ENCODE results near the gene MAML3.

The MAML3 gene

GRCh38 chr4:139921429-139922184 lies 232.4 kb downstream of the MAML3 start:
- no peak for DNase-seq (ENCODE audit: low read depth in 2 of 2)

GRCh38 chr4:139920486-139921002 lies 233.4 kb downstream of the MAML3 start:
- DNase-seq (ENCODE audit: low read depth in 2 of 2) = no peak

- DNase-seq (ENCODE audit: low read depth in 2 of 2) = no peak
Observed at GRCh38 chr4:139919521-139919920, 234.5 kb downstream of the MAML3 start.

- DNase-seq (ENCODE audit: low read depth in 2 of 2) = no peak
Observed at GRCh38 chr4:139919004-139919403, 235.0 kb downstream of the MAML3 start.

GRCh38 chr4:139918591-139918990 lies 235.4 kb downstream of the MAML3 start:
- no peak for DNase-seq (ENCODE audit: low read depth in 2 of 2)

GRCh38 chr4:139917896-139918295 lies 236.1 kb downstream of the MAML3 start:
- no peak for DNase-seq (ENCODE audit: low read depth in 2 of 2)

GRCh38 chr4:139916041-139916440 lies 237.9 kb downstream of the MAML3 start:
- DNase-seq (ENCODE audit: low read depth in 2 of 2) = no peak

DNA sequence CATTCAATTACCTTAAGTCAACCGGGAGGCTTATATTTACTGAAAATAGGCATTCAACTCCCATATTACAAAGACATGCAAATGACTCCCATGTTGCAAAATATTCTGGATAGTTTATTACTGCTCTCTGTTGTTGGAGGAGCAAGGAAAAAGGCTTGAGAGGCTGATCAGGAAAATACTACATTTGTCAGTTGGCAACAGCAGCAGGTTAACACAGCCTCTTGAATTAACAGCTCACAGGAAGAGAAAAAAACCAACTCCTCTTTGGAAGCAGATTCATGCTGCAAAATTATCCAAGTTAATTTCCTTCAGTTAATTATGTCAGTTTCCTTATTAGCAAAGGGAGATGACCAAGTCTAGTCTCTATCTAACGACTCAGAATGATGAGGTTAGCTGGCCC lies 238.9 kb downstream of the MAML3 start:
- DNase-seq (ENCODE audit: low read depth in 2 of 2) = no peak

DNA sequence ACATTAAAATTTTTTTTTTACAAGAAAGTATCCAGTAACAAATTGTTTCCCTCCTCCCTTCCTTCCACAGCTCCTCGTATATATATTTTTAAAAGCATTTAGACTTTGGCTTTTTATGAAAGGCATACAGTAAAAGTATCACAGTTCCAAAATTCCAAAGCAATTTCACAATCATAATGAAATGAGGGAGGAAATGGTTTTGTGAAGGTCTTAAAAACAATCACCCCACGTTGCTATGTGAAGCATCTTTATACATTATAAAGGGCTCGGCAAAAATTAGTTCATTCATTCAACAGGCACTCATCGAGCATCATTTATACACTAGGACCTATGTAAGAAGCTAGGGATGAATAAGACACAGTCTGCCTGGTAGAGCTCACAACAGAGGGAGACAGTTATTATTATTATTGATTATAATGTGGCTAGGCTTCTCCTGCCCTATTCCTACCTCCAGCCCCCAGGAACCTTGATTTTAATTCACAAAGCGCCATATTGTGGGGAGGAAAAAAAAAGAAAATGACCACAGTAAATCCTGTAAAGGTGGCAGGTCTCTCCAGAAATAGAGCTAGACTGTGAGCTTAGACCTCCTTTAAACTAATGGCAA lies 239.9 kb downstream of the MAML3 start:
- no peak for DNase-seq (ENCODE audit: low read depth in 2 of 2)

- DNase-seq (ENCODE audit: low read depth in 2 of 2) = no peak
Observed at GRCh38 chr4:139913398-139913990, 240.5 kb downstream of the MAML3 start.

DNA sequence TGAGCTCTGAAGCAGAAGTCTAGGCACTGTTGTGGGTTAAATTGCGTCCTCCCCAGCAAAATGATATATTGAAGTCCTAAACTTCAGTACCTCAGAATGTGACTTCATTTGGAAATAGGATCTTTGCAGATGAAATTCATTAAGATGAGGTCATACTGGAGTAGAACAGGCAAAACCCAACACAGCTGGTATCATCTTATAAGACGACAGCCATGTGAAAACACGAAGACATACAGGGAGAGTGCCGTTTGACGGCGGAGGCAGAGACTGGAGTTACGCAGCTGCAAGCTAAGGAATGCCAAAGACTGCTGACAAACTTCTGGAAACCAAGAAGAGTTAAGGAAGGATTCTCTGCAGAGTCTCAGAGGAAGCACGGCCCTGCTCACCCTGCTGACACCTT lies 241.5 kb downstream of the MAML3 start:
- DNase-seq (ENCODE audit: low read depth in 2 of 2) = no peak

DNA sequence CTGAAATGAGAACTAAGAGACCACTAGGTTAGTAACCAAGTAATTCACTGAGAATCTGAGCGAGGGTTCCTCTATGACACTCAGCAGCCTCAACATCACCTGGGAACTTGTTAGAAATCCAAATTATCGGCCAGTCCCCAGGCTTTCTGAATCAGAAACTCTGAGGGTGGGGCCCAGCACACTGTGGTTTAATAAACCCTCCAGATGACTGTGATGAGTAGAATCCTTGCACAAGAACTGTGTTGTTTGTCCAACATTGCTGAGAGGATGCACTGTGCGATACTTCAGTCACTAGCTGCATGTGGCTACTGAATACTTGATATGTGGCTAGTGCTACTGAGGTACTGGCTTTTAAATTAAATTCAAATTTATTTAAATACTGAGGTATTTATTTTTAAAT lies 243.9 kb downstream of the MAML3 start:
- DNase-seq (ENCODE audit: low read depth in 2 of 2) = no peak

DNA sequence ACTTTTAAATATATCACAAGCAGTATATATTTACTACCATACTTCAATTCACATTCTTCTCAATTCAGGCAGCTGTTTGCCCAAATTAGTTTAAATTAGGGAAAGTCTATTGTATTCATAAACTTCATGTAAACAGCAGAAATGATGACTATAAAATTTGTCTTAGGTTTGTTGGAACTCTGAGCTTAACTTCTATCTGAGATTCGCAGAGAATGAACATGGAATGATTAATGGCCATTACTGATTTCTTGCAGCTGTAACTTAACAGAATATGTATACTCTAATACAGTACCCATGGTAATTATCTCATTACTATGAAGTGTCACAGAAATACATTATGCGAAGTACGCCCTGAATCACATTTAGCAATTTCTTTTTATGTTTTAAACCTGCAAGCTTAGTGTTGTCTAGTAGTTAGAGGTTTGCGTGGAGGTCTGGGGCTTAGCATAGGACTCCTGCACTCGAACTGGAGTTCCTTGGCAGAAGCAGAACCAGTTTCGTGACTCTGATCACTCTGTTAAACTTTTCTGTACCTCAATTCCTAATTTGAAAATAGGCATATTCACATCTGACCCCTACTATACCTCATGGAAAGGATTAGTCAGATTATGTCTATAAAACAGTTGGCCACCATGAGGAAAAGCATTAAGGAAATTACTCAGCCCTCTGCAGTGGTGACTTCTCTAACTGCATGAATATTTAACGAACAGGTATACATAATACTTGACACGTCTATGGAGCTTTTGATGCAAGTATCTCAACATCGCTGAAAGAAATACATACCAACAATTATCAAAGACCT lies 245.1 kb downstream of the MAML3 start:
- no peak for DNase-seq (ENCODE audit: low read depth in 2 of 2)

DNA sequence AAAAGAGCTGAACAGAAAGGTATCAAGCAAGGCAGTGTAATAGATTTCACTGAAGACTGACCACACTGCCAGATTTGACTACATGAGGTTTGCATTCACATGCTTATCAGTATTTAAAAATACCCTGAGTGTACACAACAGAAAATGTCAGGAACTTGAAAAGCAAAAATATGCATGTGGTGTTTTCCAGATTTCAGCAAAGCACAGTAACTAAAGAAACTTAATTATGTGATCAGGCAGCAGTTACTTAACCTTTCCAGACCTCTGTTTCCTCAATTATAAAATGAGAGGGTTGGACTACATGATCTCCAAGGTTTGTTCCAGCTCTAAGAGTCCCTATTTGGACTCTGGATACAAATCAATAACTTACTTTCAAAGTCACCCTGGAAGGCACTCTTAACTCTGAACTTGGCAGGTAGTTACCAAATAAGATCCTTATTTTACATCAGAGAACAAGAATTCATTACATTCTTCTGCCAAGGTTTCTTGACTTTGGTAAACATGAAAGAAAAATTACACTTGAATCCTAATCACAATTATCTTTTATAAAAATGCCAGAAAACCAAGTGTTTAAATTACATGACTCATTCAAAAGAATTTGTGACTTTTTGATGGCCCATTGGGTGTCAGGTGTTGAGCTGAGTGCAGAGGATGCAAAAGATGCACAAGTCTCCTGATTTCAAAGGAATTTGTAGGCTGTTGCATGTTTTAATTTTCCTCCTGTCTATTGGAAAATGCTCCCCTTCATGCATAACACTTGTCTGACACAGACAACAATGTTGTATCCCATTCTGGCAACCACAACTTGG lies 246.8 kb downstream of the MAML3 start:
- no peak for DNase-seq (ENCODE audit: low read depth in 2 of 2)

DNA sequence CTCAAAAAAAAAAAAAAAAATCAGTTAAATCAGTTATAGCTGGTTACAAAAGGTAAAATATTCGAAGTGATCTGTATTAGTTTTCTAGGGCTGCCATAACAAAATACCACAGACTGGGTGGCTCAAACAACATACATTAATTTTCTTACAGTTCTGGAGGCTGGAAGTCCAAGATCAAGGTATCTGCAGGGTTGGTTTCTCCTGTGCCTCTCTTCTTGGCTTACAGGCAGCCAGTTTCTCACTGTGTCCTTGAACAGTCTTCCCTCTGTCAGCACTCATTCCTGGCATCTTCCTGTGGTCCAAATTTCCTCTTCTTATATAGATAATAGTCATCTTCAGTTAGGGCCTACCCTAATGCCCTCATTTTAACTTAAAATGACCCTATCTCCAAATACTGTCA lies 248.5 kb downstream of the MAML3 start:
- DNase-seq (ENCODE audit: low read depth in 2 of 2) = no peak

DNA sequence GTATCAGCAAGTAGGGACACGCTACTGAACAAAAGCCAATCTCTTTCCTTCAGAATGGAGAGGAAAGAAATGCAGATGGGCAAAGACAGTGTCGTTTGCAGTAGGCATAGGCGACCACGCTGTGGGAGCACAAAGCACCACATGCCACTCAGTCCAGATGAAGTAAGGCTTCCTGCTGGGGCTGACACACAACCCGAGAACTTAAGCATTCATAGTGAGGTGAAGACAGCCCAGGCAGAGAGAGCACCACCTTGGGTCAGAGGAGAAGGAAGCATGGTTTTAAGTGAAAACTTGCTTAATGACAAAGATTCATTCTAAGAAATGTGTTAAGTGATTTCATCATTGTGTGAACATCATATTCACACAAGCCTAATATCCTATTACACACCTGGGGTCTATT lies 249.6 kb downstream of the MAML3 start:
- no peak for DNase-seq (ENCODE audit: low read depth in 2 of 2)

DNA sequence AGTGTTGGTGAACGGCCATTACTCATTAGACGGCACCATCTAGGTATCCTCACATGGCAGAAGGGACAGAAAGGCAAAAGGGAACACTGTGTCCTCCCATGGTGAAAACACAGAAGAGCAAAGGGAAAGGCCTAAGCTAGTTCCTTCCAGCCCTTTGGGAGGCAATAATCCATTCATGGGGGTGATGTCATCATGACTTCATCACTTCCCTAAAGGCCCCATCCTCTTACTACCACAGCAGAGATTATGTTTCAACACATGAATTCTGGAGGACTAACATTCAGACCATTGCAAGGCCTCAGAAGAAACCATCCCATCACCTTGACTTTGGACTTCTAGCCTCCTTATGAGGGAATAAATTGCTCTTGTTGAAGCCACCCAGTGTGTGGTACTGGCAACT lies 250.1 kb downstream of the MAML3 start:
- no peak for DNase-seq (ENCODE audit: low read depth in 2 of 2)

DNA sequence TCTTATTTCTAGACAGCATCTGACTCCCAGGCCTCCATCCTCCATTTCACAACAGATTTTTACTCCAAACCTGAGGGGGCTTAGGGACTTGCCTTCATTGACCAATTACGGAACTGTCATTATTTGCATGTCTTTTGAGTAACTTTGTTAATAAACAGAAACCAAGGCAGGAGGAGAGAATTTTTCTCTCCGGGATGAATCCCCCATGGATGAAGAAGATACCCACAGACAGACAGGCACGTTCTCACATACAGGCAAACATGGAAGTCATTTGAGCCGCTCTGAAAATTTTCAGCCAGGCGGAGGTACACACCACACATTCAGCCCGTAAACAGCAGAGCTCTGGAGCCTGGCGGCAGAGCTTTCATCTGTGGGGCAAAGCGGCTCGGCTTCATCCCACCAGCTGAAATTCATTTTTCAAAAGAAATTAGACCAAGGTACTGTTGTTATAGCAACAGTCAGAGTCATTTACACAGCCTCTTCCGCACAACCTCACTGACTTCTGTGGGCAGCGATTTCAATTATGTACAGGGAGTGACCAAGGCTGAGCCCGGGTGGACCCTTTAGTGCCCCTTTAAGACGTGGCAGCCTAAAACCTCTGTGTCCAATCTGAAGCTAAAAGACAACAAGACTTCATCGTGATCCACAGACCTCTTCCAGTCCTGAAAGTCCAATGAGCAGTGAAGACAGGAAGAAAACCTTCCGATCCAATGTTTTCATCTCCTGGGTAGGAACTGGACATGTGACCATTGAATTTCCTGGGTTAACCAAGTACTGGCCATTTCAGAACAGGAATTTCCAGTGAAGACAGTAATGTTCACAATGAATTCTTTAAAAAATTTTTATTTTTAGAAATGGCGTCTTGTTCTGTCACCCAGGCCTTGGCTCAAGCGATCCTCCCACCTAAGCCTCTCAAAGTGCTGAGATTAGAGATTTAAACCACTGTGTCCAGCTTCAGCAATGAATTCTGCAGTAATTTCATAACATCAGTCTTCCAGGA lies 251.4 kb downstream of the MAML3 start:
- DNase-seq (ENCODE audit: low read depth in 2 of 2) = no peak

GRCh38 chr4:139901531-139902320 lies 252.3 kb downstream of the MAML3 start:
- no peak for DNase-seq (ENCODE audit: low read depth in 2 of 2)

Measured in stimulated activated CD4-positive, alpha-beta T cell treated with anti-CD3 and anti-CD28 coated beads, Interleukin-12 subunit alpha, Interleukin-12 subunit beta, amount 100 ng/mL, for 24 hours (primary cell).